AG10803 (cell line): ENCODE measurements around the gene POLD1.
"Not testable (repeated sequence)": the region's sequence is repeated elsewhere in the genome, so short reads cannot be mapped to it uniquely, and the experiment has no call there.

Source experiments
- DNase-seq: peaks from one replicate; pipeline ENCODE4 v3.0.0; 2010; ENCODE audit warnings: low read depth
- H3K4me3 ChIP-seq: 2 replicates; pipeline ENCODE4 v1.5.1; 2011; ENCODE audit warnings: mild to moderate bottlenecking, low read length, control low read depth
- CTCF ChIP-seq: conservative IDR thresholded peaks from 2 replicates; pipeline ENCODE4 v1.5.1; 2011; ENCODE audit warnings: mild to moderate bottlenecking, low read length, control low read depth, inconsistent platforms

POLD1 gene

DNA sequence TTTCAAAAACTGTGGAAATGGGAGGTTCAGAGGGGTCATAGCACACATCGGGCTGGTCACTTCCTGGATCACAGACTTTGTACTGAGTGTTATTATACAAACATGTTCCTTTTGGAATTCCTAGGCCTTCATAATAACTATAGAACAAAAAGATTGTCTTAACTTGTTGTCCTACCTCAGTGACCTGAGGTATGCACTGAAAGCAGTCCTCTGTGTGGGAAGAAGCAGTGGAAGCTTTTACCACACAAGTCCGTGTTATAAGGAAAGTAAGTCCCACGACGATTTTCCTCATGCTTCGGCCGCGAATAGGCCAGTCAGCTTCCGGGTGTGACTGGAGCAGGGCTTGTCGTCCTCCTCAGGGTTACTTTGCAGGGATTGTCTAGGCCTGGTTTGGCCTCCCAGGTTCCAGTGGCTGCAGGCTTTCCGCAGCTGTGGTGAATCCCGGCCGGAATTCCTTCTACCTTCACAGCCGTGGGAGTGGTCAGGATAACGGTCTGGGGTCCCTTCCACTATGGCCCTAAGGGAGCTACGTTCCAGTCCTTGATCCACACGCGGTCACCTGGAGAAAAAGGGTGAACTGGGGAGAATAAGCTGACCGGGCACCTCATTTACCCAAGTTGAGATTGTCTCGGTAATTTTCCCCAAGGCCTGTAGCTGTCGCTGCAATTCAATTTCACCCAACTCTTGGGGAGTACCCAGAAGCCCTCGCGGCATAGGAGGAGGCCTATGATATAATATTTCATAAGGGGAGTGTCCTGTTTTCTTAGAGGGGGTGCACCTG is 34.7 kb upstream of the POLD1 start:
- no peak for DNase-seq
- H3K4me3 ChIP-seq = no peak overlapping the region
- no peak for TF ChIP-seq CTCF

DNA sequence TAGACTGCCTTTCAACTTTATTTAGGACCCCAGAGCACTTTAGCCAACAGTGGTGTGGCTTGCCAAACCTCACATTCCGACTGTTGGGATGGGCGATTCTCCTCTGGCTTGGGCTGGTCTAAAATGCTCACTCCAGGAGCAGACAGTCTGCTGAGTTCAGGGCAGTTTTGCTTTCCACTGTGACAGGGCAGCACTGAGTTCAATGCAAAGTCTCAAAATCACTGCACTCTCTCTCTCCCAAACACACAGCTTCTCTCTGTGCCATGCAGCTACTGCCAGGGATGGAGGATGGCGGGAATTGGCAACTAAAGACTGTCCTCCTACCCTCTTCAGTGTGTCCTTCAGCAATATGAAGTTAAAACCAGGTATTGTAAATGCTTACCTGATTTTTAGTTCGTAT is 31.9 kb upstream of the POLD1 start:
- DNase-seq = no peak
- TF ChIP-seq CTCF = no peak
- H3K4me3 ChIP-seq = no peak overlapping the region

GRCh38 chr19:50353487-50353880 is 30.7 kb upstream of the POLD1 start:
- not testable (repeated sequence) for H3K4me3 ChIP-seq, DNase-seq

DNA sequence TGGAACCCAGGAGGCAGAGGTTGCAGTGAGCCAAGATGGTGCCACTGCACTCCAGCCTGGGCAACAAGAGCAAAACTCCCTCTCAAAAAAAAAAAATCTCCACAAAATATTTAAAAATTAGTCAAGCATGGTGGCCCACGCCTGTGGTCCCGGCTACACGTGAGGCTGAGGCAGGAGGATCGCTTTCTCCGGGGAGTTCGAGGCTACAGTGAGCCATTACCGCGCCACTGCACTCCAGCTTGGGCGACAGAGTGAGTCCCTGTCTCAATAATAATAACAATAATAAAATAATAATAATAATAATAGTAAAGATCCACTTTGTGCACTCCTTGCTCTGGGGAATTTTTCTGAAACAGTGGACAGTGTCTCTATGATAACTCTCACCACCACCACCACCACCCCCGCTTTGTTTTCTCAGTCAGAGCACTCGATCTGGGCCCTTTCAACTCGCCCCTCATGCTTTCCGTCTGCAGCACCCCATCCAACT is 27.4 kb upstream of the POLD1 start:
- DNase-seq = no peak
- no peak for TF ChIP-seq CTCF
- no peak overlapping the region for H3K4me3 ChIP-seq

GRCh38 chr19:50357178-50358100 is 26.7 kb upstream of the POLD1 start:
- peak overlapping the region; percentile 56 for H3K4me3 ChIP-seq
- peak; percentile 52 for DNase-seq
- peak; percentile 75 for TF ChIP-seq CTCF

- TF ChIP-seq CTCF = no peak
- H3K4me3 ChIP-seq = peak overlapping the region; percentile 61
- peak; percentile 23 for DNase-seq
Measured at GRCh38 chr19:50358483-50359327, 25.4 kb upstream of the POLD1 start.

DNA sequence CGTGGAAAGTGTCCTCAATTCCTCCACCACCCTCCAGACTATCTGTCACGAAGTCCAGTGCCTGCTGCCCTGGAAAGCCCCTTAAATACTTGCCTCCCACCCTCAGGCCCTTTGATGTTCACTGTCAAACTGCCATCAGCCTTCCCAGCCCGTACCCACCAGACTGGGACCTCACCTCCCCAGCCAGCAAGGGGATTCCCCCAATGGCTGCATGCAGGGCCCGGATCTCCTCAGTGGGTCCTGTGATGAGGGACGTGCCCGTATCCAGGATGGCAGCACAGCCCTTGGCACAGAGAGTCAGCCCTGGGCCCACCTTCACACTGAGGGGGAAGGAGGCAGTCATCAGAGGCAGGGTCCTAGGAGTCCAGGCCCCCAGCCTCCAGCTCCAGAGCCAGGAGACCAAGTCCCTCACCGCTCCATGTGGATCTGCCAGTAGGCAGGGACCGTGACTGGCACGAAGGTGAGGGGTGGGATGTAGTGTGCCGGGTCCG is 24.8 kb upstream of the POLD1 start:
- DNase-seq = no peak
- H3K4me3 ChIP-seq = no peak overlapping the region
- no peak for TF ChIP-seq CTCF
